Measurements from ENCODE around the gene FUT2. TPM values are rescaled to one million over a fixed set of nuclear protein-coding genes. Genes with fewer than 3 reads are reported as not detected.
A peak's percentile ranks its signal among the peaks of the same experiment; 100 is the strongest.

FUT2 gene
- total RNA-seq, 2 experiments from 2014 or later: not detected

- intact Hi-C loops (cut with micrococcal nuclease): no loop called here
- Mint-ChIP-seq H3K27me3 (no peaks in the 10 kb centered on the region), H3K36me3 (peaks cover 14% of the 10 kb centered on the region), H3K4me3 (no peak overlapping the region), H3K9me3 (peaks cover 11% of the 10 kb centered on the region), H3K4me1 (ENCODE audit: low read depth) (peaks cover 17% of the 10 kb centered on the region), H3K27ac (peak overlapping the region; percentile 5)
- DNase-seq: no peak
- ChIA-PET CTCF (no interaction called here), POLR2A (no interaction called here)
Measured at GRCh38 chr19:48722196-48722708, 26.5 kb downstream of the FUT2 start.

DNA sequence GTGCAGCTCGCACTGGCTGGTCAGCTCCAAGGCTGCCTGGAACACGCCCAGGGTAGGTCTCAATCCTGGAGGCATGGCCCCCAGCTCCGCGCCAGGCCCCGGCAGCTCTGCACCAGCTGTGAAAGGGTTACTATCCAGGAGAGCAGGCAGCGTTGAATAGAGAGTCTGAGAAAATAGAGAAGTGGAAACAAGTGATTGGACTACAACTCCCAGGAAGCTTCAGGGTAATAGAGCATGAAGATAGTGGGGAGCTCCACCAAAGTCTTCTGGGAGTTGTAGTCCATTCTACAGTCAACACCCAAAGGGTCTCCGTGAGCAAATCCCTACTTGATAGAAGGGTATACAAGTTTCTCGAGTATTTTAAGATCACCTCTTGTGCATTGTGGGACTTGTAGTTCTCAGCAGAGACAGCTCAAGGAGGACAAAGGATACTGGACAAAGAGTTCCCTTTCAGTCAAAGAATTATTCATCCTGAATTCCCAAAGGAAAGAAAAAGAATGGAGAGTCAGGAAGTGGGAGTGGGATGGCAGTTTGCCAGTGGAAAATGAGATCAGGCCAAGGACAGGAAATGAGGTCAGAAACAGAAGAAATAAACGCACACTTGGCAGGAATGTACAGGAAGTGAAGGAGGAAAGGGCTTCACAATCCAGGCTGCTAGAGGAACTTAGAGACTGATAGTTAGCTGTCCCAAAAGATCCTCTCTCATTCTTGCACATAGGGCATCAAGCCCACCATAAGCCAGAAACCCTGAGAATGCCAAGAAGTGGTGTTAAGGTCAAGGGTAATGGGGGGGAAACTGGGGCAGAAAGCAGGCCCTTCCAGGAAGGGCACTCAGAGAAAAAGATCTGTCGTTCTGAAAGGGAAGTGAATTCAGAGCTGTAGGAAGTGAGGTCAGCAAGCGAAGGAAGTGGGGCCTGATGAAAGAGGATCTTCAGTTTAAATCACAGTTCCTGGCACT lies 29.3 kb downstream of the FUT2 start:
- H3K27ac Mint-ChIP-seq: peak overlapping the region; percentile 85
- DNase-seq: no peak
- peaks cover 17% of the 10 kb centered on the region for H3K4me1 Mint-ChIP-seq (ENCODE audit: low read depth)
- ChIA-PET CTCF (interaction anchor here (1.2 to 4.0 kb wide), 6 partner anchors 11 to 111 kb away, joined by 3 to 23 read pairs (median 4); partner anchors contain the start of genes CA11, HSD17B14 and RASIP1), POLR2A (interaction anchor here (0.5 to 1.1 kb wide), 4 partner anchors 9 to 134 kb away, joined by 3 to 5 read pairs (median 3); no protein-coding TSS in a partner anchor)
- H3K4me3 Mint-ChIP-seq: peak overlapping the region; percentile 7
- peaks cover 14% of the 10 kb centered on the region for H3K36me3 Mint-ChIP-seq
- peaks cover 11% of the 10 kb centered on the region for H3K9me3 Mint-ChIP-seq
- intact Hi-C loops (cut with micrococcal nuclease): loop anchor here (1.0 kb wide), 1 partner anchor 11 kb away; no protein-coding TSS in a partner anchor
- H3K27me3 Mint-ChIP-seq: no peaks in the 10 kb centered on the region

DNA sequence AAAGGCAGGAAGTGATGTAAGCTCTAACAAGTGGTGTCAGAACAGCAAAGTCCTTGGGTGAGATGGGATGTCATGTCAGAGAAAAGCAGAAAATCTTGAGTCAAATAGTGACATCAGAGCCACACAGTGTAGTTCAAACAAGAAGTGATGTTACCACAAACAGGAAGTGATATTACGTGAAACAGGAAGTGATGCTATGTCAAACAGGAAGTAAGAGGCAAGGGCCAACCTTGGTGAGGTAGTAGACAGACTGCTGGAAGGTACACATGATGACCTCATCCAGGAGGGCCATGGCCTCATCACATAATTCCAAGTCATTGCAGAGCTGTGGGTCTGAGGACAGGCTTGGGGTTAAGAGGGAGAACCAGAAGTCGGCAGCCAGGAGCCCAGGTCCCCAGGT lies 30.8 kb downstream of the FUT2 start:
- intact Hi-C loops (cut with micrococcal nuclease): no loop called here
- H3K4me3 Mint-ChIP-seq: peak overlapping the region; percentile 13

DNA sequence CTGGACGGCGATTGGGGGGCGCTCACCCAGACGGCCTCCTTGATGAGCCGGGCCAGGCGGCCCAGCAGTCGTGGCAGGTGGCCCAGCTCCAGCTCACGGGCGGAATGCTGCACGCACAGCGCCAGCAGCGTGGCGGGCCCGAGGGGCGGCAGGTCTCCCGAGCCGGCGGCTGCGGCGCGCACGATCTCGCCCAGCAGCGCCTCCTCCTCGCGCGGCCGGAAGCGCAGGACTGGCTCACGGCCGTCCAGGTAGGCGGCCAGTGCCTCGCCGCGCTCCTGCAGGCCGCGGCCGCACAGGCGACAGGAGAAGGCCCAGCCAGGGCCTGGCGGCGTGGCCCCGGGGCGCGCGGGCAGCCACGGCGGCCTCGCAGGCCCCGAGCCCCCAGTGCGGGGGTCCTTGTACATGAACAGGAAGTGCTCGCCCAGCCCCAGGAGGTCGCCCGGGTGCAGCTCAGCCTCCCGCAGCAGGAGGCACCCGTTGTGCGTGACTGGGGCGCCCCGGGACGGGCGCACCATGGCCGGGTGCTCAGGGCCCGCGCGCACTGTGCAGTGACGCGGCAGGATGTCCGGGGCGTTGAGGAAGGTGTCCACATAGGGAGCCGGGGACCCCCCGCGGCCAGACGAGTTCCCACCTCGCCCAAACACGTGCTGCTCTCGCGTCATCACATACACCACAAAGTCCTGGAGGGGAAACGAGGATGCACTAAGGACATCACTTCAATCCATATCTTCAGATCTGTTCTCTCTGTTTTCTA lies 33.3 kb downstream of the FUT2 start:
- Mint-ChIP-seq H3K4me3 (no peak overlapping the region), H3K36me3 (peaks cover 14% of the 10 kb centered on the region), H3K4me1 (ENCODE audit: low read depth) (peaks cover 17% of the 10 kb centered on the region), H3K27ac (no peak overlapping the region), H3K27me3 (no peaks in the 10 kb centered on the region), H3K9me3 (peaks cover 11% of the 10 kb centered on the region)
- DNase-seq: no peak
- intact Hi-C loops (cut with micrococcal nuclease): no loop called here
- CTCF ChIA-PET: no interaction called here
- POLR2A ChIA-PET: no interaction called here

More for the DNA sequence above, 30.8 kb downstream of the FUT2 start:
- DNase-seq: peak; percentile 34
- POLR2A ChIA-PET: interaction anchor here (0.8 kb wide), 1 partner anchor 18 kb away, joined by 3 read pairs; no protein-coding TSS in a partner anchor
- Mint-ChIP-seq H3K27ac (peak overlapping the region; percentile 78), H3K27me3 (no peaks in the 10 kb centered on the region), H3K9me3 (peaks cover 11% of the 10 kb centered on the region), H3K4me1 (ENCODE audit: low read depth) (peaks cover 17% of the 10 kb centered on the region), H3K36me3 (peaks cover 14% of the 10 kb centered on the region)
- CTCF ChIA-PET: interaction anchor here (4.0 kb wide), 1 partner anchor 12 kb away, joined by 23 read pairs; the partner anchor contains the start of gene RASIP1

GRCh38 chr19:48731452-48731851 lies 35.7 kb downstream of the FUT2 start:
- POLR2A ChIA-PET: no interaction called here
- Mint-ChIP-seq H3K27me3 (no peaks in the 10 kb centered on the region), H3K36me3 (peaks cover 3% of the 10 kb centered on the region), H3K27ac (no peak overlapping the region), H3K4me3 (no peak overlapping the region), H3K4me1 (ENCODE audit: low read depth) (peaks cover 3% of the 10 kb centered on the region), H3K9me3 (peaks cover 3% of the 10 kb centered on the region)
- CTCF ChIA-PET: no interaction called here
- DNase-seq: no peak
- intact Hi-C loops (cut with micrococcal nuclease): no loop called here

- ChIA-PET CTCF (interaction anchor here (0.6 to 1.9 kb wide), 2 partner anchors 59 to 91 kb away, joined by 3 to 4 read pairs; no protein-coding TSS in a partner anchor), POLR2A (interaction anchor here (0.6 kb wide), 1 partner anchor 10 kb away, joined by 3 read pairs; no protein-coding TSS in a partner anchor)
- no peak overlapping the region for H3K4me3 Mint-ChIP-seq
- no peaks in the 10 kb centered on the region for H3K9me3 Mint-ChIP-seq
- intact Hi-C loops (cut with micrococcal nuclease): loop anchor here (5.0 kb wide), 1 partner anchor 87 kb away; the partner anchor contains the start of gene CA11
- peaks cover 3% of the 10 kb centered on the region for H3K4me1 Mint-ChIP-seq (ENCODE audit: low read depth)
- DNase-seq: no peak
- H3K27ac Mint-ChIP-seq: no peak overlapping the region
- no peaks in the 10 kb centered on the region for H3K27me3 Mint-ChIP-seq
- H3K36me3 Mint-ChIP-seq: no peaks in the 10 kb centered on the region
Measured at GRCh38 chr19:48734625-48735024, 38.9 kb downstream of the FUT2 start.

GRCh38 chr19:48735031-48735615 lies 39.4 kb downstream of the FUT2 start:
- Mint-ChIP-seq H3K4me3 (no peak overlapping the region), H3K4me1 (ENCODE audit: low read depth) (peaks cover 6% of the 10 kb centered on the region), H3K36me3 (no peaks in the 10 kb centered on the region), H3K27me3 (peaks cover 3% of the 10 kb centered on the region), H3K27ac (no peak overlapping the region), H3K9me3 (no peaks in the 10 kb centered on the region)
- intact Hi-C loops (cut with micrococcal nuclease): loop anchor here (5.0 kb wide), 1 partner anchor 88 kb away; the partner anchor contains the start of gene CA11
- ChIA-PET POLR2A (no interaction called here), CTCF (no interaction called here)
- no peak for DNase-seq

- H3K9me3 Mint-ChIP-seq: no peaks in the 10 kb centered on the region
- ChIA-PET POLR2A (interaction anchor here (0.6 kb wide), 1 partner anchor 32 kb away, joined by 4 read pairs; no protein-coding TSS in a partner anchor), CTCF (interaction anchor here (3.4 kb wide), 1 partner anchor 12 kb away, joined by 23 read pairs; no protein-coding TSS in a partner anchor)
- DNase-seq: no peak
- H3K27me3 Mint-ChIP-seq: peaks cover 7% of the 10 kb centered on the region
- intact Hi-C loops (cut with micrococcal nuclease): loop anchor here (5.0 kb wide), 1 partner anchor 90 kb away; the partner anchor contains the start of gene CA11
- H3K4me3 Mint-ChIP-seq: no peak overlapping the region
- H3K27ac Mint-ChIP-seq: no peak overlapping the region
- H3K4me1 Mint-ChIP-seq (ENCODE audit: low read depth): peaks cover 13% of the 10 kb centered on the region
- H3K36me3 Mint-ChIP-seq: no peaks in the 10 kb centered on the region
Measured at GRCh38 chr19:48737360-48737998, 41.7 kb downstream of the FUT2 start.

GRCh38 chr19:48738557-48739403 lies 43.0 kb downstream of the FUT2 start:
- intact Hi-C loops (cut with micrococcal nuclease): loop anchor here (2.0 to 5.0 kb wide), 2 partner anchors 18 to 91 kb away; partner anchors contain the start of gene CA11
- H3K9me3 Mint-ChIP-seq: no peaks in the 10 kb centered on the region
- peak overlapping the region; percentile 34 for H3K4me3 Mint-ChIP-seq
- H3K27me3 Mint-ChIP-seq: peaks cover 7% of the 10 kb centered on the region
- CTCF ChIA-PET: interaction anchor here (0.6 to 3.4 kb wide), 17 partner anchors 9 to 1136 kb away, joined by 3 to 23 read pairs (median 6); partner anchors contain the start of genes CA11, GYS1, HSD17B14 and IZUMO1
- peak overlapping the region; percentile 21 for H3K27ac Mint-ChIP-seq
- POLR2A ChIA-PET: interaction anchor here (0.5 to 1.4 kb wide), 8 partner anchors 14 to 279 kb away, joined by 3 to 4 read pairs (median 3); partner anchors contain the start of genes BCAT2, PPP1R15A and RUVBL2
- no peaks in the 10 kb centered on the region for H3K36me3 Mint-ChIP-seq
- peak; percentile 97 for DNase-seq
- peaks cover 13% of the 10 kb centered on the region for H3K4me1 Mint-ChIP-seq (ENCODE audit: low read depth)
